ENCODE results near the gene ITIH1.

- TF ChIP-seq, protein P1, sequence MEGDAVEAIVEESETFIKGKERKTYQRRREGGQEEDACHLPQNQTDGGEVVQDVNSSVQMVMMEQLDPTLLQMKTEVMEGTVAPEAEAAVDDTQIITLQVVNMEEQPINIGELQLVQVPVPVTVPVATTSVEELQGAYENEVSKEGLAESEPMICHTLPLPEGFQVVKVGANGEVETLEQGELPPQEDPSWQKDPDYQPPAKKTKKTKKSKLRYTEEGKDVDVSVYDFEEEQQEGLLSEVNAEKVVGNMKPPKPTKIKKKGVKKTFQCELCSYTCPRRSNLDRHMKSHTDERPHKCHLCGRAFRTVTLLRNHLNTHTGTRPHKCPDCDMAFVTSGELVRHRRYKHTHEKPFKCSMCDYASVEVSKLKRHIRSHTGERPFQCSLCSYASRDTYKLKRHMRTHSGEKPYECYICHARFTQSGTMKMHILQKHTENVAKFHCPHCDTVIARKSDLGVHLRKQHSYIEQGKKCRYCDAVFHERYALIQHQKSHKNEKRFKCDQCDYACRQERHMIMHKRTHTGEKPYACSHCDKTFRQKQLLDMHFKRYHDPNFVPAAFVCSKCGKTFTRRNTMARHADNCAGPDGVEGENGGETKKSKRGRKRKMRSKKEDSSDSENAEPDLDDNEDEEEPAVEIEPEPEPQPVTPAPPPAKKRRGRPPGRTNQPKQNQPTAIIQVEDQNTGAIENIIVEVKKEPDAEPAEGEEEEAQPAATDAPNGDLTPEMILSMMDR (IDR thresholded peaks at IDR 0.05), result no peak
- TF ChIP-seq POLR2AphosphoS5 (IDR thresholded peaks at IDR 0.05), result no peak
- TF ChIP-seq POLR2A (IDR thresholded peaks at IDR 0.05), result no peak
Measured at GRCh38 chr3:52786330-52787215, 9.2 kb downstream of the ITIH1 start.

All from transverse colon (tissue), 4 donors.